Heart left ventricle (tissue), 16 donors: ENCODE results near the gene SLC16A7. TPM values are rescaled to one million over a fixed set of nuclear protein-coding genes. Genes with fewer than 3 reads are reported as not detected.

Source experiments
- ATAC-seq, 4 donors: fragments of 200-7000 bp; cut with Tn5 transposase; one replicate each; pipeline ENCODE4 v1.9.1; 2020 to 2022; ENCODE audit warnings: moderate library complexity in 4 of 4, mild to moderate bottlenecking in 3 of 4, moderate number of reproducible peaks in 1 of 4
- DNase-seq, 5 donors: peaks; one replicate each; pipeline ENCODE4 v3.0.0-alpha.2; 2020
- H3K27ac ChIP-seq, 12 donors: fragments of 200-600 bp; sonication (generic) in 4 of 12; one replicate each; pipeline versions ENCODE4 v1.5.0 to v1.8.0; 2016 to 2022; ENCODE audit warnings: mild to moderate bottlenecking in 2 of 12
- H3K27me3 ChIP-seq, 9 donors: fragments of 200-600 bp; sonication (generic) in 2 of 9; one replicate each; pipeline versions ENCODE4 v1.5.1 to v1.8.0; 2016 to 2022; ENCODE audit warnings: mild to moderate bottlenecking in 3 of 9
- H3K36me3 ChIP-seq, 9 donors: fragments of 200-600 bp; sonication (generic) in 2 of 9; one replicate each; pipeline versions ENCODE4 v1.5.0 to v1.8.0; 2018 to 2022; ENCODE audit warnings: mild to moderate bottlenecking in 2 of 9
- H3K4me1 ChIP-seq, 12 donors: fragments of 200-600 bp; sonication (generic) in 4 of 12; one replicate each; pipeline versions ENCODE4 v1.5.0 to v1.8.0; 2016 to 2022; ENCODE audit warnings: mild to moderate bottlenecking in 3 of 12
- H3K4me3 ChIP-seq, 12 donors: fragments of 200-600 bp; sonication (generic) in 4 of 12; one replicate each; pipeline versions ENCODE4 v1.5.0 to v1.8.0; 2017 to 2022; ENCODE audit warnings: mild to moderate bottlenecking in 9 of 12, moderate library complexity in 4 of 12
- H3K9me3 ChIP-seq, 12 donors: fragments of 200-600 bp; sonication (generic) in 4 of 12; one replicate each; pipeline versions ENCODE4 v1.5.0 to v1.8.0; 2016 to 2022; ENCODE audit warnings: mild to moderate bottlenecking in 1 of 12
- POLR2A ChIP-seq, 2 donors: fragments of 450-650 bp; IDR thresholded peaks; one replicate each; pipeline ENCODE4 v1.6.1; 2017; ENCODE audit warnings: antibody characterized with exemption in 2 of 2, mild to moderate bottlenecking in 2 of 2, moderate library complexity in 2 of 2
- WGBS, 4 donors: extraction: QIAGEN DNeasy Blood & Tissue Kit in 2 of 4; methylation state at CpG; one replicate each; pipeline versions ENCODE4 v1.1.5 to v1.1.7; 2013 to 2018; 5-methylcytosine and 5-hydroxymethylcytosine counted together
- intact Hi-C, 10 donors: fragments of 100-400 bp; cut with DNase I; formaldehyde crosslinking; loops; one replicate each; pipeline versions ENCODE4 v1.11.1 to v1.14.2; 2022
- polyA plus RNA-seq, 2 donors: library from polyadenylated mRNA; stranded (reverse); fragments of 200-250 nt; gene quantifications; one replicate each; pipeline ENCODE4 v1.2.3, GENCODE V29; 2013
- total RNA-seq, 9 donors: library from RNA; depleted of rRNA in 2 of 9; stranded (reverse); fragments of >200 nt in 2 of 9; fragmentation: NEBNext Ultra II Directional in 3 of 9; extraction: Animal tissue kit (Norgen Biotek cat#: 25700) in 3 of 9; gene quantifications; one replicate each; pipeline versions ENCODE4 v1.1.0 to v1.2.4, GENCODE V29; 2016 to 2023
- TF ChIP-seq, protein P1 (sequence below), 12 donors: fragments of 200-600 bp; sonication (generic) in 4 of 12; IDR thresholded peaks; one replicate each; pipeline versions ENCODE4 v1.5.0 to v1.8.0; 2018 to 2022; ENCODE audit warnings: antibody characterized with exemption in 12 of 12, mild to moderate bottlenecking in 5 of 12
- donor health status: ischemic (EF 13 %, LVEDD 7.1; RV severe dilation, severe dysfunction).
- donor health status: healthy with polysubstance abuse.
- donor health status: DM: no; HTN: yes; CAD: no.
- donor health status: DM: no; HTN: no; CAD: no.
- donor health status: ischemic (EF 25% LVEDD 6.9; RV normal size, moderate dysfunction).
- donor health status: ischemic (EF 25% LVEDD 5.7; RV mildly dilated, moderate dysfunction).
- donor health status: healthy.
- donor health status: DM: yes; HTN: yes; CAD: no.
- donor health status: ischemic (EF 35%, LVEDD 5.7; RV mildly dilated, moderate dysfunction).
- donor health status: nonischemic (EF 11% LVEDD 7.7; RV severe dilation, severe dysfunction).
- donor health status: DM: yes; HTN: yes; CAD: no.
- donor health status: PGD.
- donor health status: ischemic (EF 29% LVEDD 5.4; RV normal size, mild dysfunction).
- donor health status: nonischemic (EF 23%, LVEDD 6.1; RV moderate dilation, normal function).

The SLC16A7 gene
- total and polyA plus RNA-seq, 11 donors = 18.4 to 227 (median 121) TPM

DNA sequence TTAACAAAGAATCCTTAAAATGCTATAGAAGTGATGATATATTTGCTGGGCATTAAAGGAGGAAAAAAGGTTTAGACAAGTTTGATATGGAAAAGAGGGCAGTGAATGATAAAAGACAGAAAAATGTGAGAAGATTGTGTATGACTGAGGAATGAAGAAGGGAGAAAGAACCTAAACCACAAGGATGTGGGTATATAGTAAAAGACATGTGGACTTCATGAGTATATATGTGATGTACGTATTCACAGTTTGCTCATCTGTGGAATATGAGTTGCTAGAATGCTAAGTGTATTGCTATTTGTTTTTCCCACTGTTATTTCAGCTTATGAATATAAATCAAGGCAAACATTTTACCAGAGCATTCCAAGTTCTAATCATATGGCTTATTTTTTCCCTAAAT lies 2.1 kb upstream of the SLC16A7 start:
- intact Hi-C loops = loop anchor here in 3 of 10 donors (10.0 kb wide), 4 partner anchors 149 to 211 kb away; no protein-coding TSS in a partner anchor
- no peak overlapping the region for H3K27ac ChIP-seq
- H3K27me3 ChIP-seq = no peaks in the 10 kb centered on the region
- no peaks in the 10 kb centered on the region for H3K36me3 ChIP-seq
- no peak overlapping the region for H3K4me3 ChIP-seq
- TF ChIP-seq, protein P1, sequence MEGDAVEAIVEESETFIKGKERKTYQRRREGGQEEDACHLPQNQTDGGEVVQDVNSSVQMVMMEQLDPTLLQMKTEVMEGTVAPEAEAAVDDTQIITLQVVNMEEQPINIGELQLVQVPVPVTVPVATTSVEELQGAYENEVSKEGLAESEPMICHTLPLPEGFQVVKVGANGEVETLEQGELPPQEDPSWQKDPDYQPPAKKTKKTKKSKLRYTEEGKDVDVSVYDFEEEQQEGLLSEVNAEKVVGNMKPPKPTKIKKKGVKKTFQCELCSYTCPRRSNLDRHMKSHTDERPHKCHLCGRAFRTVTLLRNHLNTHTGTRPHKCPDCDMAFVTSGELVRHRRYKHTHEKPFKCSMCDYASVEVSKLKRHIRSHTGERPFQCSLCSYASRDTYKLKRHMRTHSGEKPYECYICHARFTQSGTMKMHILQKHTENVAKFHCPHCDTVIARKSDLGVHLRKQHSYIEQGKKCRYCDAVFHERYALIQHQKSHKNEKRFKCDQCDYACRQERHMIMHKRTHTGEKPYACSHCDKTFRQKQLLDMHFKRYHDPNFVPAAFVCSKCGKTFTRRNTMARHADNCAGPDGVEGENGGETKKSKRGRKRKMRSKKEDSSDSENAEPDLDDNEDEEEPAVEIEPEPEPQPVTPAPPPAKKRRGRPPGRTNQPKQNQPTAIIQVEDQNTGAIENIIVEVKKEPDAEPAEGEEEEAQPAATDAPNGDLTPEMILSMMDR (IDR thresholded peaks at IDR 0.05) = no peak
- TF ChIP-seq POLR2A (IDR thresholded peaks at IDR 0.05) = no peak
- H3K4me1 ChIP-seq = peaks cover 0 to 24% (median 13%) of the 10 kb centered on the region in 12 donors
- H3K9me3 ChIP-seq = no peaks in the 10 kb centered on the region
- no peak for DNase-seq
- 93 to 100% (median 95%) methylated on average over 1 of the region's 1 CpG for WGBS, 4 donors
- no peak for ATAC-seq

- DNase-seq = no peak
- no peak for TF ChIP-seq POLR2A (IDR thresholded peaks at IDR 0.05)
- TF ChIP-seq, protein P1 (IDR thresholded peaks at IDR 0.05) = no peak
- WGBS, 4 donors = 66 to 68% (median 67%) methylated on average over 4 of the region's 4 CpGs
- intact Hi-C loops = loop anchor here in 6 of 10 donors (5.0 to 10.0 kb wide), 9 partner anchors 67 to 210 kb away; no protein-coding TSS in a partner anchor
- Histone ChIP-seq H3K27me3 (no peaks in the 10 kb centered on the region), H3K9me3 (no peaks in the 10 kb centered on the region), H3K36me3 (no peaks in the 10 kb centered on the region), H3K27ac (peak overlapping the region in 11 of 12 donors; percentile 92 to 98 (median 97)), H3K4me3 (peak overlapping the region; percentile 61 to 87 (median 70)), H3K4me1 (peaks cover 0 to 34% (median 21%) of the 10 kb centered on the region in 12 donors)
- ATAC-seq = no peak
Measured at GRCh38 chr12:59594943-59595500, 807 bp upstream of the SLC16A7 start.

GRCh38 chr12:59595565-59595882 lies 305 bp upstream of the SLC16A7 start:
- TF ChIP-seq POLR2A (IDR thresholded peaks at IDR 0.05) = no peak
- TF ChIP-seq, protein P1 (IDR thresholded peaks at IDR 0.05) = no peak
- peaks cover 0 to 39% (median 21%) of the 10 kb centered on the region in 12 donors for H3K4me1 ChIP-seq
- peak overlapping the region; percentile 80 to 98 (median 97) for H3K27ac ChIP-seq
- WGBS, 4 donors = 0 to 1% (median 0%) methylated on average over 5 of the region's 5 CpGs
- no peaks in the 10 kb centered on the region for H3K27me3 ChIP-seq
- ATAC-seq (peak in 2 of 4 donors; percentile 0 to 8), DNase-seq (no peak)
- H3K9me3 ChIP-seq = no peaks in the 10 kb centered on the region
- H3K36me3 ChIP-seq = no peaks in the 10 kb centered on the region
- peak overlapping the region; percentile 61 to 87 (median 70) for H3K4me3 ChIP-seq
- intact Hi-C loops = loop anchor here in 6 of 10 donors (5.0 to 10.0 kb wide), 9 partner anchors 67 to 209 kb away; no protein-coding TSS in a partner anchor

DNA sequence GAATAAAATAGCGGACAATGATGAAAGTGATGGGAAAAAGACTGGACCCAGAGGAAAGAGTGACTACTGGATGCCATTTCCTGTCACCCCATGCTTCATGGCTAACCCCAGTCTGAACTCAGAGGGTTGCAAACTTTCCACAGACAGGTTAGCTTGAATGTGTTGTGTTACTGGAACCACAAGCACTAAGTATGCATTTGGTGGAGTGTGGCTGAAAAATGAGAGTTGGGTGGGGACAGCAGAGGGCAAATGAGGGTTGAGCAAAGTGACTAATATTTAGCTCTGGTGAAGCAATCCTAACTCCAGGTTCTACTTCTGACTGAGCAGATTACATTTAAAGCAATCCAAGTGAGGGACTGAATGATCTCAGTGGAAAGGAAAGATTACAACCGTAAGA lies 1.6 kb downstream of the SLC16A7 start:
- Histone ChIP-seq H3K4me3 (peak overlapping the region in 11 of 12 donors; percentile 16 to 87 (median 69)), H3K4me1 (peaks cover 0 to 49% (median 21%) of the 10 kb centered on the region in 12 donors), H3K9me3 (no peaks in the 10 kb centered on the region), H3K27ac (peak overlapping the region; percentile 80 to 98 (median 97)), H3K27me3 (no peaks in the 10 kb centered on the region), H3K36me3 (no peaks in the 10 kb centered on the region)
- intact Hi-C loops = loop anchor here in 6 of 10 donors (2.0 to 10.0 kb wide), 10 partner anchors 65 to 207 kb away; no protein-coding TSS in a partner anchor
- ATAC-seq = peak; percentile 55 to 71 (median 62)
- peak in 3 of 5 donors; percentile 28 to 43 (median 33) for DNase-seq
- WGBS, 4 donors = 0 to 12% (median 3%) methylated on average over 2 of the region's 2 CpGs
- no peak for TF ChIP-seq POLR2A (IDR thresholded peaks at IDR 0.05)
- TF ChIP-seq, protein P1 (IDR thresholded peaks at IDR 0.05) = peak in 1 of 12 donors; percentile 16
